Activated effector memory CD4-positive, alpha-beta T cell treated with Interleukin-2 at 50 U/mL for 16 hours (primary cell): ENCODE measurements around the gene OR2F1.

Experiments
- DNase-seq: peaks from one replicate; pipeline ENCODE4 v3.0.0-alpha.2; 2020

OR2F1 gene

DNA sequence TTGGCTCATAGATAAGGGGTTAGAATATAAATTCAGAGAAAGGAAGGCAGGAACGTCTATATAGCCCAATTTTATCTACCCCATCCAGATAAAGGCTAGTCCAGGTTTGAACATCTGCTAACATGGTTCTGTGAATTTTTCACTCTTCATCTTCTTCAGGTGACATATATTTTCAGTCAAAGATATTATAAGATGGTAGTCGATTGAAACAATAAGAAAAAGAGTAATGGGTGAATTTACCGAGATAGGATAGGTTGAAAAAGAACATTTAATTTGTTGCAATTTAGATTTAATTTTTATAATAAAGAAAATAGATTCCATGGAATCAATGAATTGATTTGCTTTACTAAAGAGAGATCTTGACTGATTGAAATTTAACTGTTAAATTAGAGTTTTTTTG, at the start of gene OR2F1:
Gene OR2F1 (plus strand): TSS at position 301 of the 400 bp plus-strand sequence. CDS start 5,127 bp downstream, outside the sequence.
- no peak for DNase-seq

- no peak for DNase-seq
Measured at GRCh38 chr7:143905509-143905908, 49.1 kb upstream of the OR2F1 start.

DNA sequence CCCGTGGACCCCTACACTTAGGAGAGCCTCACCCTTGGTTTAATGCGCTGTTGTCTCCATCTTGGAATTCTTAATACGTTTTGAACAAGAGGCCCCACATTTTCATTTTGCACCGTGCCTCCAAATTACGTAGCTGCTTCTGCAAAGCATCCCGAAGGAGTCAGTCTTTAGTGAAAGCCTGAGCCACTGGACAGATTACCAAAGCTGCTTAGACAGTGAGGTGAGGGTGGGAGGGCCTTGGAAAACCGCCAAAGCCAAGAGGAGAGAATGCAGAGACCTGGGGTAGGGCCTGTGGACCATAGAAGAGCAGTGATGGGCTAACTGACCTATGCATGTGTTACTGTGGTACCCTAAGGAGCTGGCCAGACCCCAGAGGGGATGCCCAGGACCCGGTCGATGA, 48.5 kb upstream of the OR2F1 start:
- DNase-seq, result no peak

DNA sequence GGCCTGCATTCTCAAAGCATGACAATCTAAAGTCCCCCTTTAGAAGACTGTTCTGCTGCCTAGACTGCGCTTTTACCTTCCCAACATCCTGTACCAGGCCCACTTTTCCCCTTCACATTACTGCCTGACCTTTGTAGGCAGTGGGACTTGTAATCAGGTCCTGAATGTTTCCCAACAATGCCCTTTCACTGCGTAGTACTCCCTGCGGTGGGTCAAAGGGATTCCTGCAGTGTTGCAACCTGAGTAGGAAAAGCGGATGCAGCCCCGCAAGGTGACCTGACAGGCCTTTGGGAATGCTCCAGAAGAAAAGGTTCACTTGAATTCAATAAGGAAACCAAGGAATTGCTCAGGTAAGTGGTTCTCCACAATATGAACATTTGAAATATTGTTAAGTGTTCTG, 47.7 kb upstream of the OR2F1 start:
- DNase-seq, result no peak

DNA sequence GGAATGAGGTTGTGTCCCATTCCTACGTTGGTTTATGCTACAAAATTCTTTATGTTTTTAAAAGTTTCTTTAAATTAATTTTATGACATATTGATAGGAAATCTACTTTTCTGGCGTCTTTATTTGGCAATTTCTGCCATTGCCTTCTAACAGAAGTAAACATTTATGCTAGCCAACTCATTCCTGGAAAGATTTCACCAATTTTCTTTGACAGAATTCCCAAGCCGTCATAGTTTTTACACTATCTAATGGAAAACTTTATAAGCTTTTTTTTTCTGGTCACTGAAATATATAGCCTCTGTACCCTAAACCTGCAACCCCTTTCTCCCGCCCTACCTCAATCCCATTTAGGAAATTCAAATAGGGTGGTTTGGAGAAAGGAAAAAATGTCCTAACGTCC, 46.5 kb upstream of the OR2F1 start:
- DNase-seq, result no peak

DNA sequence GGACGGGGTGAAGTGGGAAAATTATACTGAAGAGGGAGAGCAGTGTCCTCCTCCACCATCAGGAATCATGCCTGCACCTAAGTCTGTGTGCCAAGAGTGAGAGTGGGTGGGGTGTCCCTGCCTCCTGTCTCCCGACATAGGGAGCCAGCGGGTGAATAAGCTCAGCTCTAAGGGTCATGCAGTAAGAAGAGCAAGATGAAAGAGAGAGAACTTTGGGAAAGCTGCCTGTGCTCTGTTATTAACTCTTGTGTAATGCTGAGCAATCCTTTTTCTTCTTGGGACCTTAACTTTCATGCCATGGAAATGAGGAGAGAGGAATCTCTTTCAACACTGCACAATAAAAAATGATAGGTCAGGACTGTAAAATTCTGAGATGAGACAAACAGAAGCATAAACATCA, 44.8 kb upstream of the OR2F1 start:
- no peak for DNase-seq

- no peak for DNase-seq
Measured at GRCh38 chr7:143910473-143911248, 44.0 kb upstream of the OR2F1 start.

DNA sequence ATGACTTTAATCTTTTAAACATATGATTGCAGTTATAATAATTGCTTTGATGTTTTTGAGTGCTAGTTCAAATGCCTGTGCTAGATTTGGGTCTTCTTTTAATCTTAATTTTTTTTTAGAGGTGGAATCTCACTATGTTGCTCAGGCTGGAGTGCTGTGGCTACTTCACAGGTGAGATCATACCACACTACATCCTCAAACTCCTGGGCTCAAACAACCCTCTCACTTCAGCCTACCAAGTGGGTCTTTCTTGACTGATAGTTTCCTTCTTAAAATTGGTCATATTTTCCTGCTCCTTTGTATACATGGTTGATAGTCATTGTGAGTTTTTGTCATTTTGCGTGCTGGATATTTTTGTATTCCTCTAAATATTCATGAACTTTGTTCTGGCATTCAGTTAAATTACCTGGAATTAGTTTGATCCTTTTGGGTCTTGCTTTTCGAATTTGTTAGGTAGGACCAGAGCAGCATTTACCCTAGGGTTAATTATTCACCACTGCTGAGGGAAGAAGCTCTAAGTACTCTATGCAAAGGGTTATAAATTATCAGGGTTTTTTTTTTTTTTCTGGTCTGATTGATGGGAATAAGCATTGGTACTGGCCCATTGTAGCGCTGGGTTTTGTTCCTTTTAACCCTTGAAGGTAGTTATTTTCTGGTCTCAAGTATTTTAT, 40.6 kb upstream of the OR2F1 start:
- DNase-seq, result no peak

- no peak for DNase-seq
Measured at GRCh38 chr7:143914938-143915652, 39.5 kb upstream of the OR2F1 start.

DNA sequence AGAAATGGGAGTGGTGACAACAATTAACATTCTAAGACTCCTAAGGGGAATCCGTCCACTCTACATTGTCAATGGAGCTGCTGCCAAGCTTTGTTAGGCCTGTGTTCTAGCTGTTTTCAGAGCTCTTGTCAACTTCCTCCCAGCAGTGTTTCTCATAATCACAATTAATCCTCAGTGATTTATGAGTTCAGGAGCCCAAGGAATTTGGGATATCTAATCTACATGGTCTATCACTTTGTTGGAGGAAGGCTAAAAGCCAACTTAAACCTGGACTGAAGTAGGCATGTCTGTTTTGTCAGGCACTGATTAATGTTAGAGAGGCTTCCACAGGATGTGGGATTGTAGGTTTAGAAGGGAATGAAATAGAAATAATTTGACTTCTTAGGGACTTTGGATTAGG, 29.8 kb upstream of the OR2F1 start:
- no peak for DNase-seq

GRCh38 chr7:143929224-143929920, 25.3 kb upstream of the OR2F1 start:
- DNase-seq, result no peak

- no peak for DNase-seq
Measured at GRCh38 chr7:143931739-143932138, 22.9 kb upstream of the OR2F1 start.

DNA sequence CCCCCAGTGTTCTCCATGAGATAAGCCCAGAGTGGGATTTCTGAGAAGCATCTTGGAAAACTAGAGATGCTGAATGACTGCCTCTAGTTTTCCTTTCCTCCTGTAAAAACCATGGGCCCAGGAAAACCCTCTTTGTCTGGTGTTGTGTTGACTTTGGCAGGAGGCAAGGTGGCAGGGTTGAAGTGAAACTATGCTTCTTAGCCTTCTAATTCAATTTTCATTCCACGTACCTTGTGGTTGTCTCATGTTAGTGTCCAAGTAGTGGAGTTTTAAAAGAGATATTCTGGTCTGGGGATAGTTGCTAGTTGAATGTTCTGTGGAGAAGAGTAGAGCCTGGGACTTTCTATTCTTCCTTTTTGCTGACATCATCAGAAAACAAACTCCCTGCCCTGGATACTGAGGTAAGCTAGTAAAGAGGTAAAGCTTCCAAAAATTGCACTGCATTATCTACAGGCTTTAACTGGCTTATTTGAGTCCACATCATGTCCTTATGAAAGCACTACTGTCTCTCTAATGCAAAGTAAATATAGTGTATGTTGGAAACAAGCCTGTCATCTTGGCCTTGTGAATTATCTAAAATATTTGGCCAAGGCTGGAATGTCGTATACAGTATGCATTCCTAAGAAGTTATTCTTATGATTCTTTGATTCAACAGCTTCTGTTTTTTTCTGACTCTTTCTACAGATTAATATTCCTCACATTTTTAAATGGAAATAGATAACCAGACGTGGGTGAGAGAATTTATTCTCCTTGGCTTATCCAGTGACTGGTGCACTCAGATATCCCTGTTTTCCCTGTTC, 19.9 kb upstream of the OR2F1 start, which contains the start of gene OR2F2:
Gene OR2F2 (plus strand): TSS at position 708 of the 800 bp plus-strand sequence. CDS start 0 bp downstream, at position 708.
- DNase-seq, result no peak

GRCh38 chr7:143936087-143937009, 18.3 kb upstream of the OR2F1 start:
- DNase-seq, result no peak

DNA sequence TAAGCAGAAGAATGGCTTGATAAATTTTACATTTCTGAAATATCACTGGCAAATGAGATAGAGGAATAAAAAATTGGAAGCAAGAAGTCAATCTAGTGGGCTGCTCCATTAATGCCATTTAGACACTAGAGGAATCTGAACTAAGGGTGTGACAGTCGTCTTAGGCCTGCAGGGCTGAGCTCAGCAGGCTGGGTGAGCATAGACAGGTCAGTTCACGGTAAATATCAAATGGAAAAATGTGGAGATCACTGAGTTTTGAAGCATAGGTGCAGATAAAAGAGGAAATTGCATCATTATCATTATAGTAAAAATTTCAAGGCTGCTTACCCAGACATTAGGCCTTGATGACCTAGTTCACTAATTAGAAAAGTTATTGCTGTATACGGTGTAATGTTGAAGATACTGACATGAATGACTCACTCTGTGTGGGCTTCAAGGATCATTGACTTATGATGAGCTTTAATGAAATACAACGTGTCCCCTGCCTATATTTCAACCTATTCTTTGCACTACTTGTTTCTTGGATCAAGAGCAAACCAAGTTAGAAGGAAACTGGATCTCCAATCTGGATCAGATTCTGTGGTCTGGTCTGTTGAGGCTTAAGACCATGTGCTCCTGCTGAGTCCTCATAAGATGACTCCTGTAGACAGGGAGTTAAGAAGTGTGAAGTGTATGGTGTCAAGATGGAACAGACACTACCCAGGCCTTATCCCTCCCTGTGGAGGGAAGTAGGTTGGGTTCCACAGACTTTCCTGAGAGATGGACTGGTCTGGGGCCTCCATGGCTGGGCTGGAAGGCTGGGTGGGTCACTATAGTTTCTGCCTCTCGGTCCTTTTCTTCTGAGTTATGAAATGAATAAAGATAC, 16.0 kb upstream of the OR2F1 start:
- no peak for DNase-seq

DNA sequence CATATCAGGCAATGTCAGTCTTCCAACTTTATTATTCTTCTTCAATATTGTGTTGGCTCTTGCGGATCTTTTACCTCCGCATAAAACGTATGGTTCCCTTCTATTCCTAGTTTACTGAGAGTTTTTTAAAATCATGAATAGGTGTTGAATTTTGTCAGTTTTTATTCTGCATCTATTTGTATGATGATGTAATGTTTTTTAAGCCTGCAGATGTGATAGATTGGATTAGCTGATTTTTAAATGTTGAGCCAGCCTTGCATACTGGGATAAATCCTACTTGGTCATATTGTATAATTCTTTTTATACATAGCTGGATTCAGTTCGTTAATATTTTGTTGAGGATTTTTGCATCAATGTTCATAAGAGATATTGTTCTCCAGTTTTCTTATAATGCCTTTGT, 9.2 kb upstream of the OR2F1 start:
- no peak for DNase-seq

- DNase-seq, result no peak
Measured at GRCh38 chr7:143947111-143947510, 7.5 kb upstream of the OR2F1 start.

- no peak for DNase-seq
Measured at GRCh38 chr7:143948733-143949132, 5.9 kb upstream of the OR2F1 start.

DNA sequence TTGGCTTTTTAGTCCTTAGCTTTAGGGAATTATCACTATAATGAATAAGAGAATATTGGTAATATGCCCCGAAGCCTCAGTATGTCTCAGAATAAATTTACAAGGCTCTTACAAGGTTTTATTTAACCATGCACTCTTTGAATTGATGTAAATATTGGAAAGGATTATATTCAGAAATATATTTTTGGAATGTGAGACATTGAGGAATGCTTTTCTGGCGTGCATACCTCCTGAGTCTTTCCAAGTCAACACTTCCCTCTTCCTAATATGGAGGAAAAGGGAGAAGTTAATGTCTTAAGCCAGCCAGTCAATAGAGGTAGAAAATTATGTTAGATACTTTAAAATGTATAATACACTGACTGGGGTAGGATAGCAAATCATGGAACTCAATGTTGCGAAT, 1.2 kb upstream of the OR2F1 start:
- DNase-seq, result no peak

GRCh38 chr7:143954135-143954534, 509 bp upstream of the OR2F1 start:
- no peak for DNase-seq
